Superior temporal gyrus (tissue), 1 donor: ENCODE results near the gene ERLIN1.
"Not testable (repeated sequence)": the region's sequence is repeated elsewhere in the genome, so short reads cannot be mapped to it uniquely, and the experiment has no call there.

Experiments used
- DNase-seq: peaks from one replicate; pipeline ENCODE4 v3.0.0-alpha.2; 2016; ENCODE audit errors: extremely low spot score

The ERLIN1 gene

DNA sequence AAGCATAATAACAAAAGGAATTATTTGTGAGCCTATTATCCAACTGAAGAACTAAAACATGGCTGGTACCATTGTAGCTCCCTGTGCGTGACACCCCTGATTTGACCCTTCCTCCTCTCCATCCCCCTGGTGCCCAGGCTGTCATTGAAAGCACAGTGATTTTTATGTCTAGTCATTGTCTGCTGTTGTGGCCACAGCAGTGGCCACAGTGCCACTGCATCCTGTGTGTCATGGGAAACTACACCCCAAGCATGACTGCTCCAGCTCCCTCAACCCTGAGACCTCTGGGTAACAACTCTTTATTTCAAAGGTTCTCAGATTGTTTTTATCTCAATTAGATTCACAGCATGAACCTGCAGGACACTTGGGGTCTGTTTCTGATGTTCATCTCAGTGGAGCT lies 52.0 kb downstream of the ERLIN1 start:
- no peak for DNase-seq

- no peak for DNase-seq
These were observed 53.4 kb downstream of the ERLIN1 start for GRCh38 chr10:100132427-100132826.

DNA sequence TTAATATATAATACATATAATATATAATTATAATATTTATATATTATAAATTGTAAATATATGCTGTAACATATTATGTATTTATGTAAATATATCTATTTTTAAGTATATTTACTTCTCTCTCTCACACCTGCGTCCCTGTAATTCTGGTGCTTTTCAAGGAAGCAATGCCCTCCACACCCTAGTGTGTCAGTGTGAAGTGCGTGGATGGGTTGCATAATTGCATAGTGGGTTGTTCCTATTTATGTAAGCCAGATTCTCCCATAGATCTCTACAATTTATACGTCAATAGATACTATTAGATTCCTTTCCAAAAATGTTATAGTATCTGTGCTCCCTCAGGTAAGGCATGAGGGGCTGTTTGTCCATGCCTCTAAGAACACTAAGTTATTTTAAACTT lies 54.3 kb downstream of the ERLIN1 start:
- no peak for DNase-seq

DNA sequence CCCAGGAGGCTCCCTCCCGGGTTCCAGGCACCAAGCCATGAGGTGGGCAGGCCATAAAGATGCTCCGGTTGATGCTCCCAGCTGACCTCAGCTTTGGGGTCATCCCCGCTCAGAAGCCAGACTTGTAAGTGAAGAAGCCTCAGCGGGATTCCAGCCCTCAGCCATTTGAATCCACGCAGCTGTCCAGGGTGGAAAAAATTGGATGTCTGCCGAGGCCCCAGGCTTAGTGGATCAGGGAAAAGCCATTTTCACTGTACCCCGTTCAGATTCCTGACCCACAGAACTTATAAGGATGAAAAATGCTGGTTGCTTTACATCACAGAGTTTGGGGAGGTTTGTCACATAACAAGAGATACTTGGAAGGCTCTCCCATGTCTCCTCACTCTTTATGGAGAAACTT lies 55.0 kb downstream of the ERLIN1 start:
- DNase-seq, result no peak

DNA sequence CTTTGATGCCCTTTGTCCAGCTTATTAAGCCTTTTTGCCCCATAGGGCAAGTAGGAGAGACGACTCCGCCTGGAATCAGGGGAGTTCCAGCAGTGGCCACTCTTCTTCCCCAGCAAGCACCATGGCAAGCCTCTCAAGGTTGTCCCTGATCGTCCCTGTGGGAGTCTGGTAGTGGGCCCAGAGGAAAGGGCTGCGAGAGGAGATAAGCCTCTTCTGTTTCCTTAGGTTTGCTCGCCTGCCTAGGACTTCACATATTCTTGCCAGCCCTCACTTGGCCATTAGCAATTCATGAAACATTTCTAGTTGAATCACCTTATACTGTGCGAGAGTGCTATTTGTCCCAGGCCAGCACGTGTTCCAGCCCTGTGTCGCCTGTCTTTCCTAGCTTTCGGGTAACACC lies 56.4 kb downstream of the ERLIN1 start:
- no peak for DNase-seq

DNA sequence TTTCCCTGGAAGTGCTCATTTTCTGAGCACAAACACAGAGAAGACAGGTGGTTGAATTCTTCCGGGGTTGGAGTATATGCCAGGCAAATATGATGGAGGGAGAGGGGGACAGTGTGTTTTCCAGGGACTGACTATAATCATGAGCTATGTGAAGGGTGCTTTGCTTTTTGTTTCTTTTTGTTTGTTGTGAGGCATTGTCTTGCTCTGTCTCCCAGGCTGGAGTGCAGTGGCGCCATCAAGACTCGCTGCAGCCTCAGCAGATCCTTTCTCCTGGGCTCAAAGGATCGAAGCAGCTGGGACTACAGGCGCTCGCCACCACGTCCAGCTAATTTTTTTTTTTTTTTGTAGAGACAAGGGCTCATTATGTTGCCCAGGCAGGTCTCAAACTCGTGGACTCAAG lies 56.9 kb downstream of the ERLIN1 start:
- no peak for DNase-seq

GRCh38 chr10:100125335-100125734 lies 60.5 kb downstream of the ERLIN1 start:
- not testable (repeated sequence) for DNase-seq

GRCh38 chr10:100124097-100124496 lies 61.7 kb downstream of the ERLIN1 start:
- DNase-seq, result no peak

GRCh38 chr10:100122780-100123179 lies 63.0 kb downstream of the ERLIN1 start:
- DNase-seq, result no peak

GRCh38 chr10:100120550-100120949 lies 65.3 kb downstream of the ERLIN1 start:
- DNase-seq, result no peak

GRCh38 chr10:100119726-100120125 lies 66.1 kb downstream of the ERLIN1 start:
- no peak for DNase-seq

- no peak for DNase-seq
These were observed 70.7 kb downstream of the ERLIN1 start for GRCh38 chr10:100114976-100115770.

GRCh38 chr10:100114460-100114859 lies 71.4 kb downstream of the ERLIN1 start:
- DNase-seq, result no peak

- no peak for DNase-seq
These were observed 76.2 kb downstream of the ERLIN1 start for GRCh38 chr10:100109670-100110069.

- DNase-seq, result no peak
These were observed 79.0 kb downstream of the ERLIN1 start for GRCh38 chr10:100106865-100107264.

GRCh38 chr10:100104300-100104699 lies 81.5 kb downstream of the ERLIN1 start:
- no peak for DNase-seq

GRCh38 chr10:100103581-100103980 lies 82.2 kb downstream of the ERLIN1 start:
- DNase-seq, result no peak

- DNase-seq, result no peak
These were observed 84.4 kb downstream of the ERLIN1 start for GRCh38 chr10:100101192-100102076.

GRCh38 chr10:100100651-100101184 lies 85.1 kb downstream of the ERLIN1 start:
- no peak for DNase-seq
